ENCODE data around the gene PFKL.

The PFKL gene

GRCh38 chr21:44322621-44323325, 22.9 kb downstream of the PFKL start:
- H3K9me3 ChIP-seq (ENCODE audit: control insufficient read depth, low read length): no peaks in the 10 kb centered on the region
- no peaks in the 10 kb centered on the region for H3K4me1 ChIP-seq (ENCODE audit: control insufficient read depth, insufficient read depth, low read depth, low read length)
- H3K36me3 ChIP-seq (ENCODE audit: control insufficient read depth in 1 of 2, insufficient read depth in 2 of 2, low read depth in 1 of 2, low read length in 2 of 2): peaks cover 63 to 98% of the 10 kb centered on the region in 2 experiments
- H3K27me3 ChIP-seq (ENCODE audit: control insufficient read depth in 1 of 2, insufficient read depth in 1 of 2, low read length in 2 of 2): no peaks in the 10 kb centered on the region
- H3K23ac ChIP-seq (ENCODE audit: low read length in 2 of 2): no peak overlapping the region
- no peak overlapping the region for H2AK5ac ChIP-seq (ENCODE audit: low read length, severe bottlenecking)
- H2BK15ac ChIP-seq (ENCODE audit: low read depth, poor library complexity, severe bottlenecking): no peak overlapping the region
- no peak overlapping the region for H3K4ac ChIP-seq (ENCODE audit: low read depth in 1 of 2, low read length in 2 of 2)
- H3K27ac ChIP-seq (ENCODE audit: low read length, poor library complexity, severe bottlenecking): no peak overlapping the region
- H3K14ac ChIP-seq (ENCODE audit: low read length in 2 of 2): no peak overlapping the region
- H2BK5ac ChIP-seq (ENCODE audit: low read depth, low read length, poor library complexity, severe bottlenecking): no peak overlapping the region
- peaks cover 2% of the 10 kb centered on the region for H3K79me1 ChIP-seq (replicated peaks; ENCODE audit: low read length, poor library complexity, severe bottlenecking)
- H3K4me3 ChIP-seq (ENCODE audit: insufficient read depth in 1 of 2, low read depth in 1 of 2, low read length in 2 of 2): no peak overlapping the region
- no peak overlapping the region for H2AFZ ChIP-seq (ENCODE audit: low read depth, low read length)
- no peak overlapping the region for H3K18ac ChIP-seq (ENCODE audit: low read depth in 1 of 2, low read length in 2 of 2)
- no peak overlapping the region for H3K9ac ChIP-seq (ENCODE audit: low read length)
- H2BK120ac ChIP-seq (ENCODE audit: low read depth, low read length): no peak overlapping the region
- H3K4me2 ChIP-seq (ENCODE audit: low read length, poor library complexity, severe bottlenecking): no peak overlapping the region
- no peak overlapping the region for H4K91ac ChIP-seq (ENCODE audit: low read length)
- DNase-seq: no peak
- no peak overlapping the region for H4K8ac ChIP-seq (ENCODE audit: low read length)
- no peak overlapping the region for H2BK12ac ChIP-seq (ENCODE audit: low read length in 2 of 2)
- WGBS: 97% methylated on average over 38 of the region's 38 CpGs

GRCh38 chr21:44323591-44323990, 23.7 kb downstream of the PFKL start:
- no peak overlapping the region for H3K18ac ChIP-seq (ENCODE audit: low read depth in 1 of 2, low read length in 2 of 2)
- no peak overlapping the region for H2BK12ac ChIP-seq (ENCODE audit: low read length in 2 of 2)
- H3K27me3 ChIP-seq (ENCODE audit: control insufficient read depth in 1 of 2, insufficient read depth in 1 of 2, low read length in 2 of 2): no peaks in the 10 kb centered on the region
- H2AFZ ChIP-seq (ENCODE audit: low read depth, low read length): no peak overlapping the region
- no peak overlapping the region for H2BK15ac ChIP-seq (ENCODE audit: low read depth, poor library complexity, severe bottlenecking)
- no peak overlapping the region for H2BK120ac ChIP-seq (ENCODE audit: low read depth, low read length)
- no peak overlapping the region for H3K23ac ChIP-seq (ENCODE audit: low read length in 2 of 2)
- peaks cover 58 to 96% of the 10 kb centered on the region in 2 experiments for H3K36me3 ChIP-seq (ENCODE audit: control insufficient read depth in 1 of 2, insufficient read depth in 2 of 2, low read depth in 1 of 2, low read length in 2 of 2)
- no peak overlapping the region for H2AK5ac ChIP-seq (ENCODE audit: low read length, severe bottlenecking)
- no peak for DNase-seq
- H3K9me3 ChIP-seq (ENCODE audit: control insufficient read depth, low read length): no peaks in the 10 kb centered on the region
- 92% methylated on average over 20 of the region's 20 CpGs for WGBS
- H3K4ac ChIP-seq (ENCODE audit: low read depth in 1 of 2, low read length in 2 of 2): no peak overlapping the region
- no peak overlapping the region for H4K91ac ChIP-seq (ENCODE audit: low read length)
- H3K79me1 ChIP-seq (replicated peaks; ENCODE audit: low read length, poor library complexity, severe bottlenecking): peaks cover 2% of the 10 kb centered on the region
- no peak overlapping the region for H3K14ac ChIP-seq (ENCODE audit: low read length in 2 of 2)
- H3K4me2 ChIP-seq (ENCODE audit: low read length, poor library complexity, severe bottlenecking): no peak overlapping the region
- H3K9ac ChIP-seq (ENCODE audit: low read length): no peak overlapping the region
- H2BK5ac ChIP-seq (ENCODE audit: low read depth, low read length, poor library complexity, severe bottlenecking): no peak overlapping the region
- H3K4me1 ChIP-seq (ENCODE audit: control insufficient read depth, insufficient read depth, low read depth, low read length): peaks cover 5% of the 10 kb centered on the region
- no peak overlapping the region for H3K27ac ChIP-seq (ENCODE audit: low read length, poor library complexity, severe bottlenecking)
- H4K8ac ChIP-seq (ENCODE audit: low read length): no peak overlapping the region
- H3K4me3 ChIP-seq (ENCODE audit: insufficient read depth in 1 of 2, low read depth in 1 of 2, low read length in 2 of 2): no peak overlapping the region

- peaks cover 11% of the 10 kb centered on the region for H3K4me1 ChIP-seq (ENCODE audit: control insufficient read depth, insufficient read depth, low read depth, low read length)
- no peak overlapping the region for H3K18ac ChIP-seq (ENCODE audit: low read depth in 1 of 2, low read length in 2 of 2)
- H2AK5ac ChIP-seq (ENCODE audit: low read length, severe bottlenecking): no peak overlapping the region
- no peak overlapping the region for H4K91ac ChIP-seq (ENCODE audit: low read length)
- H3K4me3 ChIP-seq (ENCODE audit: insufficient read depth in 1 of 2, low read depth in 1 of 2, low read length in 2 of 2): no peak overlapping the region
- H3K79me1 ChIP-seq (replicated peaks; ENCODE audit: low read length, poor library complexity, severe bottlenecking): peaks cover 2% of the 10 kb centered on the region
- H3K14ac ChIP-seq (ENCODE audit: low read length in 2 of 2): no peak overlapping the region
- H3K36me3 ChIP-seq (ENCODE audit: control insufficient read depth in 1 of 2, insufficient read depth in 2 of 2, low read depth in 1 of 2, low read length in 2 of 2): peaks cover 53 to 89% of the 10 kb centered on the region in 2 experiments
- H3K27me3 ChIP-seq (ENCODE audit: control insufficient read depth in 1 of 2, insufficient read depth in 1 of 2, low read length in 2 of 2): no peaks in the 10 kb centered on the region
- H3K9ac ChIP-seq (ENCODE audit: low read length): no peak overlapping the region
- no peak overlapping the region for H2AFZ ChIP-seq (ENCODE audit: low read depth, low read length)
- 96% methylated on average over 37 of the region's 37 CpGs for WGBS
- H3K4ac ChIP-seq (ENCODE audit: low read depth in 1 of 2, low read length in 2 of 2): no peak overlapping the region
- H4K8ac ChIP-seq (ENCODE audit: low read length): no peak overlapping the region
- H2BK12ac ChIP-seq (ENCODE audit: low read length in 2 of 2): no peak overlapping the region
- H3K23ac ChIP-seq (ENCODE audit: low read length in 2 of 2): no peak overlapping the region
- no peak overlapping the region for H2BK120ac ChIP-seq (ENCODE audit: low read depth, low read length)
- DNase-seq: no peak
- H3K27ac ChIP-seq (ENCODE audit: low read length, poor library complexity, severe bottlenecking): no peak overlapping the region
- H2BK15ac ChIP-seq (ENCODE audit: low read depth, poor library complexity, severe bottlenecking): no peak overlapping the region
- H2BK5ac ChIP-seq (ENCODE audit: low read depth, low read length, poor library complexity, severe bottlenecking): no peak overlapping the region
- H3K9me3 ChIP-seq (ENCODE audit: control insufficient read depth, low read length): no peaks in the 10 kb centered on the region
- H3K4me2 ChIP-seq (ENCODE audit: low read length, poor library complexity, severe bottlenecking): no peak overlapping the region
These were observed 24.4 kb downstream of the PFKL start for GRCh38 chr21:44324106-44324853.

GRCh38 chr21:44324854-44325107, 24.9 kb downstream of the PFKL start:
- no peak overlapping the region for H4K91ac ChIP-seq (ENCODE audit: low read length)
- no peak for DNase-seq
- H3K36me3 ChIP-seq (ENCODE audit: control insufficient read depth in 1 of 2, insufficient read depth in 2 of 2, low read depth in 1 of 2, low read length in 2 of 2): peaks cover 51 to 84% of the 10 kb centered on the region in 2 experiments
- H3K14ac ChIP-seq (ENCODE audit: low read length in 2 of 2): no peak overlapping the region
- H2BK12ac ChIP-seq (ENCODE audit: low read length in 2 of 2): no peak overlapping the region
- no peak overlapping the region for H3K23ac ChIP-seq (ENCODE audit: low read length in 2 of 2)
- 94% methylated on average over 11 of the region's 11 CpGs for WGBS
- H2AK5ac ChIP-seq (ENCODE audit: low read length, severe bottlenecking): no peak overlapping the region
- H2BK5ac ChIP-seq (ENCODE audit: low read depth, low read length, poor library complexity, severe bottlenecking): no peak overlapping the region
- no peak overlapping the region for H2BK15ac ChIP-seq (ENCODE audit: low read depth, poor library complexity, severe bottlenecking)
- peaks cover 11% of the 10 kb centered on the region for H3K4me1 ChIP-seq (ENCODE audit: control insufficient read depth, insufficient read depth, low read depth, low read length)
- no peak overlapping the region for H2BK120ac ChIP-seq (ENCODE audit: low read depth, low read length)
- no peak overlapping the region for H3K9ac ChIP-seq (ENCODE audit: low read length)
- peaks cover 2% of the 10 kb centered on the region for H3K79me1 ChIP-seq (replicated peaks; ENCODE audit: low read length, poor library complexity, severe bottlenecking)
- no peak overlapping the region for H3K4ac ChIP-seq (ENCODE audit: low read depth in 1 of 2, low read length in 2 of 2)
- no peaks in the 10 kb centered on the region for H3K27me3 ChIP-seq (ENCODE audit: control insufficient read depth in 1 of 2, insufficient read depth in 1 of 2, low read length in 2 of 2)
- no peak overlapping the region for H3K4me2 ChIP-seq (ENCODE audit: low read length, poor library complexity, severe bottlenecking)
- no peak overlapping the region for H3K18ac ChIP-seq (ENCODE audit: low read depth in 1 of 2, low read length in 2 of 2)
- H4K8ac ChIP-seq (ENCODE audit: low read length): no peak overlapping the region
- no peak overlapping the region for H3K27ac ChIP-seq (ENCODE audit: low read length, poor library complexity, severe bottlenecking)
- no peak overlapping the region for H3K4me3 ChIP-seq (ENCODE audit: insufficient read depth in 1 of 2, low read depth in 1 of 2, low read length in 2 of 2)
- no peaks in the 10 kb centered on the region for H3K9me3 ChIP-seq (ENCODE audit: control insufficient read depth, low read length)
- H2AFZ ChIP-seq (ENCODE audit: low read depth, low read length): no peak overlapping the region

All from mesenchymal stem cell (in vitro differentiated cells and primary cell).